Smooth muscle cell (in vitro differentiated cells): ENCODE data around the gene NR2E3. TPM values are rescaled to one million over a fixed set of nuclear protein-coding genes. Genes with fewer than 3 reads are reported as not detected.

Experiments
- DNase-seq: peaks from one replicate; lab custom pipeline; 2025; ENCODE audit not compliant: unreplicated experiment; lab: John Stamatoyannopoulos, UW
- H2AFZ ChIP-seq: fragments of 200-600 bp; sonication (generic); 2 replicates; pipeline ENCODE4 v1.6.0; 2016; ENCODE audit warnings: antibody characterized with exemption, low read depth, mild to moderate bottlenecking
- H3F3A ChIP-seq: fragments of 200-600 bp; sonication (generic); 2 replicates; pipeline ENCODE4 v1.6.0; 2017; ENCODE audit warnings: antibody characterized with exemption, low read depth
- H3K27ac ChIP-seq: fragments of 200-600 bp; sonication (generic); 2 replicates; pipeline ENCODE4 v1.5.1; 2016; ENCODE audit warnings: low read depth, mild to moderate bottlenecking
- H3K27me3 ChIP-seq: fragments of 200-600 bp; sonication (generic); 2 replicates; pipeline ENCODE4 v1.6.1; 2016; ENCODE audit warnings: low read depth, mild to moderate bottlenecking
- H3K36me3 ChIP-seq: fragments of 200-600 bp; sonication (generic); 2 replicates; pipeline ENCODE4 v1.5.1; 2016; ENCODE audit warnings: low read depth
- H3K4me1 ChIP-seq: fragments of 200-600 bp; sonication (generic); 2 replicates; pipeline ENCODE4 v1.5.1; 2016; ENCODE audit warnings: low read depth
- H3K4me2 ChIP-seq: fragments of 200-600 bp; sonication (generic); 2 replicates; pipeline ENCODE4 v1.6.0; 2016; ENCODE audit warnings: mild to moderate bottlenecking
- H3K4me3 ChIP-seq: fragments of 200-600 bp; sonication (generic); 2 replicates; pipeline ENCODE4 v1.5.1; 2016; ENCODE audit warnings: mild to moderate bottlenecking
- H3K79me2 ChIP-seq: fragments of 200-600 bp; sonication (generic); 2 replicates; pipeline ENCODE4 v1.6.0; 2016; ENCODE audit warnings: low read depth, mild to moderate bottlenecking
- H3K9ac ChIP-seq: fragments of 200-600 bp; sonication (generic); 2 replicates; pipeline ENCODE4 v1.6.0; 2016; ENCODE audit warnings: low read depth
- H3K9me3 ChIP-seq: fragments of 200-600 bp; sonication (generic); replicated peaks from 2 replicates; pipeline ENCODE4 v1.5.1; 2016; ENCODE audit warnings: low read depth
- H4K20me1 ChIP-seq: fragments of 200-600 bp; sonication (generic); 2 replicates; pipeline ENCODE4 v1.6.0; 2016; ENCODE audit warnings: low read depth
- WGBS: methylation state at CpG from one replicate; pipeline ENCODE4 v1.1.7; 2016; ENCODE audit warnings: low lambda C conversion rate; 5-methylcytosine and 5-hydroxymethylcytosine counted together
- polyA plus RNA-seq: library from polyadenylated mRNA; unstranded; fragments of >200 nt; fragmentation: Nextera tagmentation; extraction: Ambion mirVana; gene quantifications from 2 replicates; pipeline ENCODE4 v1.2.1, GENCODE V29; 2016
- total RNA-seq: library from RNA; depleted of rRNA; stranded (reverse); fragments of >200 nt; gene quantifications from 2 replicates; pipeline ENCODE4 v1.2.3, GENCODE V29; 2014
- TF ChIP-seq, protein P1 (sequence below): fragments of 200-600 bp; sonication (generic); IDR thresholded peaks from 2 replicates; pipeline ENCODE4 v1.5.1; 2017; ENCODE audit warnings: borderline replicate concordance, mild to moderate bottlenecking, antibody characterized with exemption; ENCODE audit not compliant: insufficient read depth, poor library complexity, severe bottlenecking

The NR2E3 gene
- total and polyA plus RNA-seq, 2 experiments from 2014 or later = not detected

DNA sequence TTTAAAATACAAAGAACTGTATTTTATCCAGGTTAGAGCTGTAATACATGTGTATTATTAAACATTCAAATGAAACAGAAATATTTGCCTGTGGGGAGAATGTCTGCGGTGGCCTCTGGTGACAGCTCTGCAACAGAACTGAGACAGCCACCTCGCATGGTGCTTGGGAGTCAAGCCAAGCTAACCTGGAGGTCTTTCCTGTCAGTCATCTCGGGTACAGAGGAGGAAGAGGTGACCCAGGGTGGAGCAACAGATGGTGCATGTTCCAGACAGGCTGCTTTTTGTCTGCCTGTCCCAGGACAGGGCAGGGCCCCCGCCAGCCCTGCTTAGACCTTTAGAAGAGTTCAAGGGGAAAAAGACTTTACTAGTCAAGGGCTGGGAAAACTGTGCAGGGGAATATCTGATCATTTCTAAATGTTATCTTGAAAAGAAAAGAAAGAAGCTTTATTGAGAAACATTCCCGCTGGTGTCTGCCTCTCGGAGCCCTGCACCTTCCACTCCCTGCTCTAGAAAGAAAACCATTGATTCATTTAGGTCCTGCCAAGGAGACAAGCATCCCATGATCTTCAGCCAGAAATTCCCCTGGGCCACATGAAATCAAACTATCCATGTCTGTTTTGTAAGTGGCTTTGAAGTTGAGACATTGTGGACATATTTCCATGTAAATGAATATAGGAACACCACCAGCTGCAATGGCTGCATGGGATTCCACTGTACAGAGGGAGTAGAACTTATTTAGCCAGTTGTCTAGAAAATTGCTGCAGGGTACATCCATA, 5.5 kb upstream of the NR2E3 start:
- Histone ChIP-seq H3K9me3 (no peaks in the 10 kb centered on the region), H3K4me3 (no peak overlapping the region), H3K36me3 (no peaks in the 10 kb centered on the region), H2AFZ (no peak overlapping the region), H3K27ac (no peak overlapping the region), H3K4me1 (peaks cover 23% of the 10 kb centered on the region), H4K20me1 (no peaks in the 10 kb centered on the region), H3K9ac (no peak overlapping the region), H3F3A (no peaks in the 10 kb centered on the region), H3K27me3 (no peaks in the 10 kb centered on the region), H3K79me2 (no peaks in the 10 kb centered on the region), H3K4me2 (no peak overlapping the region)
- TF ChIP-seq, protein P1, sequence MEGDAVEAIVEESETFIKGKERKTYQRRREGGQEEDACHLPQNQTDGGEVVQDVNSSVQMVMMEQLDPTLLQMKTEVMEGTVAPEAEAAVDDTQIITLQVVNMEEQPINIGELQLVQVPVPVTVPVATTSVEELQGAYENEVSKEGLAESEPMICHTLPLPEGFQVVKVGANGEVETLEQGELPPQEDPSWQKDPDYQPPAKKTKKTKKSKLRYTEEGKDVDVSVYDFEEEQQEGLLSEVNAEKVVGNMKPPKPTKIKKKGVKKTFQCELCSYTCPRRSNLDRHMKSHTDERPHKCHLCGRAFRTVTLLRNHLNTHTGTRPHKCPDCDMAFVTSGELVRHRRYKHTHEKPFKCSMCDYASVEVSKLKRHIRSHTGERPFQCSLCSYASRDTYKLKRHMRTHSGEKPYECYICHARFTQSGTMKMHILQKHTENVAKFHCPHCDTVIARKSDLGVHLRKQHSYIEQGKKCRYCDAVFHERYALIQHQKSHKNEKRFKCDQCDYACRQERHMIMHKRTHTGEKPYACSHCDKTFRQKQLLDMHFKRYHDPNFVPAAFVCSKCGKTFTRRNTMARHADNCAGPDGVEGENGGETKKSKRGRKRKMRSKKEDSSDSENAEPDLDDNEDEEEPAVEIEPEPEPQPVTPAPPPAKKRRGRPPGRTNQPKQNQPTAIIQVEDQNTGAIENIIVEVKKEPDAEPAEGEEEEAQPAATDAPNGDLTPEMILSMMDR = no peak
- WGBS = 76% methylated on average over 6 of the region's 6 CpGs
- DNase-seq = no peak

DNA sequence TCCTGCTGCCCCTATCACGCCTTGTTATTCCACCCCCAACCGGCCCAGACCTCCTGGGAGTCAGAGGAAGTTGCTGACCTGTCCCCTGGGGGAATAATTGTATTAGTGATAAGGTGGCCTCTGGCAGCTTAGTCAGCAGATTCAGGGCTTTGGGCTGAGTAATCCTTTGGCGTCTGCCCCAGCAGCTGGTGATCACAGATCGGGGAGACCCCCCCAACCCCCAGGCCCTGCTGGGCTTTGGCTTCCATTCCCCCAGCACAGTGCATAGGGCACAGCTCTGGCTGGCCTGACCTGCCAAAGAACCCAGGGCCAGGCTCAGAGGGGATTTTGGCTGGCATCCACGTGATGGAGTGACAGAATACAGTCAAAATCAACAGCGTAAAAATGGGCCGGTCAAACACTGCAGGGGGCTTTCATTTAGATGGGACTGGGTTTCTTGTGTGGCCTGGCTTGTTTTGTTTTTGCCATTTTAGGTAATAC, 3.9 kb upstream of the NR2E3 start:
- Histone ChIP-seq H3K79me2 (no peaks in the 10 kb centered on the region), H3K27ac (no peak overlapping the region), H3K27me3 (no peaks in the 10 kb centered on the region), H3K4me2 (no peak overlapping the region), H3K36me3 (no peaks in the 10 kb centered on the region), H3K9me3 (no peaks in the 10 kb centered on the region), H3K9ac (no peak overlapping the region), H3K4me1 (peaks cover 23% of the 10 kb centered on the region), H4K20me1 (no peaks in the 10 kb centered on the region), H3K4me3 (no peak overlapping the region), H3F3A (no peaks in the 10 kb centered on the region), H2AFZ (no peak overlapping the region)
- WGBS = 10% methylated on average over 7 of the region's 7 CpGs
- DNase-seq = no peak
- TF ChIP-seq, protein P1 = no peak

DNA sequence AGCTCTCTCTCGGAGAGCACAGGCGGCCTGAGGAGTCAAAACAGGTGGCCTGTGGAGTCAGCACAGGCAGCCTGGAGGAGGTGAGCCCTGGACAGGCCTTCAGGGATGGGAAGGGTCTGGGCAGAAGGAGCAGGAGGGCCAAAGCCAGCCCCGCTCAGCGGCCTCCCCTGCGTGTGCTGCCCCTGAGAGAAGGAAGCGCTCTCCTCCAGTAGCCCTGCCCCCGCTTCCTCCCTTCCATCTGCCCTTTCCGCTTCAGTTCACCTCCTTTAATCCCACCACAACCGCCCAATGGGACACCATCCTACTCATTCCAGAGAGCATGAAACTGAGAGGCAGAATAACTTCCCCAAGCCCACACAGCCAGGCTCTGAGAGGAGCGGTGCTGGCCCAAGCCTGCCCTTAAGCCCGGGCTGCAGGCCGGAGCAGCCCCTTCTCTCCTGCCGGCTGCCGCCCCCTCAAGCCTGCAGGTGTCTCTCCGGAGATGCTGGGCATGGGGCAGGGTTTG, 3.2 kb upstream of the NR2E3 start:
- no peak overlapping the region for H3K27ac ChIP-seq
- no peaks in the 10 kb centered on the region for H3F3A ChIP-seq
- no peak overlapping the region for H3K9ac ChIP-seq
- TF ChIP-seq, protein P1 = no peak
- no peaks in the 10 kb centered on the region for H3K79me2 ChIP-seq
- 44% methylated on average over 11 of the region's 15 CpGs for WGBS
- peak overlapping the region; percentile 50 for H3K4me2 ChIP-seq
- no peak overlapping the region for H2AFZ ChIP-seq
- no peaks in the 10 kb centered on the region for H3K9me3 ChIP-seq
- peaks cover 23% of the 10 kb centered on the region for H3K4me1 ChIP-seq
- no peak overlapping the region for H3K4me3 ChIP-seq
- no peaks in the 10 kb centered on the region for H4K20me1 ChIP-seq
- no peak for DNase-seq
- no peaks in the 10 kb centered on the region for H3K36me3 ChIP-seq
- H3K27me3 ChIP-seq = no peaks in the 10 kb centered on the region

DNA sequence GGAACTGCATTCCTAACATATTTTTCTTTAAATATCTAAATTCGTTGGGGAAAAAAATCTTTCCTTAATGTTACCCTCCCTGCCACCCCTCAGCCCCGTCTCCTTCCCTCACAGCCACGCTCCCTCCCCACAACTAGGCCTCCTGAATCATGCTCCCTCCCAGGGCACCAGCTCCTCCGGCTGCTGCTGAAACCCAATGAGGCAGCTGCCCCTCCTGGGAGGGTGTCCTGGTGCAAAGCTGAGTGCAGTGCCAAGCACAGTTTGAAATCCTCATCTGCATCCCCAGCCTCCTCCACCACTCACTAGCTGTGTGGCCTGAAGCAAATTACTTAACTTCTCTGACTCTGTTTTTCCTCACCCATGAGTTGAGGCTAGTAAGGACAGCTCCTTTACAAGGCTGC, 2.7 kb upstream of the NR2E3 start:
- 42% methylated on average over 4 of the region's 4 CpGs for whole genome bisulfite sequencing
- TF ChIP-seq, protein P1 = no peak
- DNase-seq = no peak

More for the DNA sequence above, 2.7 kb upstream of the NR2E3 start:
- H3K4me1 ChIP-seq = peaks cover 23% of the 10 kb centered on the region
- no peak overlapping the region for H3K9ac ChIP-seq
- no peaks in the 10 kb centered on the region for H4K20me1 ChIP-seq
- no peaks in the 10 kb centered on the region for H3K9me3 ChIP-seq
- no peak overlapping the region for H3K4me3 ChIP-seq
- H3F3A ChIP-seq = no peaks in the 10 kb centered on the region
- no peak overlapping the region for H2AFZ ChIP-seq
- no peaks in the 10 kb centered on the region for H3K36me3 ChIP-seq
- H3K79me2 ChIP-seq = no peaks in the 10 kb centered on the region
- H3K27me3 ChIP-seq = no peaks in the 10 kb centered on the region
- no peak overlapping the region for H3K27ac ChIP-seq
- peak overlapping the region; percentile 50 for H3K4me2 ChIP-seq
